Neuronal stem cell (in vitro differentiated cells): ENCODE results near the gene CLEC11A.

Experiments
- DNase-seq: peaks from one replicate; pipeline ENCODE4 v3.0.0-alpha.2; 2013; ENCODE audit warnings: low spot score
- H2AFZ ChIP-seq: one replicate; pipeline ENCODE4 v1.6.1; 2013; ENCODE audit warnings: mild to moderate bottlenecking, low read length, inconsistent platforms
- H2AK5ac ChIP-seq: 2 replicates; pipeline ENCODE4 v1.6.1; 2013; ENCODE audit warnings: low read depth, mild to moderate bottlenecking, inconsistent platforms, low read length, moderate library complexity, mixed read lengths
- H2BK120ac ChIP-seq: 2 replicates; pipeline ENCODE4 v1.6.1; 2013; ENCODE audit warnings: low read depth, mild to moderate bottlenecking, inconsistent platforms, low read length, moderate library complexity, mixed read lengths
- H2BK12ac ChIP-seq: one replicate; pipeline ENCODE4 v1.6.1; 2013; ENCODE audit warnings: low read length, inconsistent platforms
- H2BK15ac ChIP-seq: 2 replicates; pipeline ENCODE4 v1.6.1; 2013; ENCODE audit warnings: mild to moderate bottlenecking, low read length, inconsistent platforms, mixed read lengths
- H2BK5ac ChIP-seq: one replicate; pipeline ENCODE4 v1.6.1; 2013; ENCODE audit warnings: inconsistent platforms, mild to moderate bottlenecking, low read length, moderate library complexity
- H3K14ac ChIP-seq: one replicate; pipeline ENCODE4 v1.6.1; 2013; ENCODE audit warnings: low read length, inconsistent platforms
- H3K18ac ChIP-seq: 2 replicates; pipeline ENCODE4 v1.6.1; 2013; ENCODE audit warnings: low read length, inconsistent platforms
- H3K23ac ChIP-seq: 2 replicates; pipeline ENCODE4 v1.6.1; 2013; ENCODE audit warnings: low read depth, mild to moderate bottlenecking, mixed read lengths, low read length, inconsistent platforms; ENCODE audit not compliant: poor library complexity
- H3K27ac ChIP-seq: replicated peaks from 3 replicates; pipeline ENCODE4 v1.5.1; 2013; ENCODE audit warnings: low read length, inconsistent platforms
- H3K27me3 ChIP-seq, 3 experiments: 2 replicates each; pipeline ENCODE4 v1.6.1; 2013; ENCODE audit warnings: low read length in 3 of 3, mild to moderate bottlenecking in 2 of 3, inconsistent platforms in 1 of 3, low read depth in 1 of 3, mixed read lengths in 1 of 3, moderate library complexity in 1 of 3; ENCODE audit not compliant: control insufficient read depth in 3 of 3, insufficient read depth in 3 of 3
- H3K36me3 ChIP-seq, 2 donors: replicated peaks in 1 of 2; 2 replicates each; pipeline ENCODE4 v1.6.1; 2013; ENCODE audit warnings: low read length in 2 of 2; ENCODE audit not compliant: control insufficient read depth in 2 of 2, insufficient read depth in 2 of 2
- H3K4ac ChIP-seq: 2 replicates; pipeline ENCODE4 v1.6.1; 2013; ENCODE audit warnings: inconsistent platforms, mild to moderate bottlenecking, low read length, moderate library complexity
- H3K4me1 ChIP-seq, 2 donors: 1 replicate in 1 of 2; 2 replicates in 1 of 2; pipeline ENCODE4 v1.6.1; 2013; ENCODE audit warnings: low read length in 2 of 2, low read depth in 1 of 2; ENCODE audit not compliant: control insufficient read depth in 2 of 2, insufficient read depth in 1 of 2
- H3K4me2 ChIP-seq: one replicate; pipeline ENCODE4 v1.6.1; 2013; ENCODE audit warnings: mild to moderate bottlenecking, low read length, inconsistent platforms; ENCODE audit not compliant: insufficient read depth, poor library complexity, severe bottlenecking
- H3K4me3 ChIP-seq, 2 donors: 2 replicates each; pipeline ENCODE4 v1.5.1; 2013; ENCODE audit warnings: low read length in 2 of 2, mild to moderate bottlenecking in 2 of 2, inconsistent platforms in 1 of 2, moderate library complexity in 1 of 2
- H3K79me1 ChIP-seq: one replicate; pipeline ENCODE4 v1.6.1; 2013; ENCODE audit warnings: low read depth, mild to moderate bottlenecking, inconsistent platforms, low read length, moderate library complexity
- H3K9ac ChIP-seq: one replicate; pipeline ENCODE4 v1.6.1; 2013; ENCODE audit warnings: mild to moderate bottlenecking, low read depth, low read length, inconsistent platforms; ENCODE audit not compliant: poor library complexity
- H3K9me3 ChIP-seq, 2 donors: replicated peaks in 1 of 2; 2 replicates each; pipeline versions ENCODE3 to v1.6.1; 2013; ENCODE audit warnings: low read length in 2 of 2, mild to moderate bottlenecking in 2 of 2, inconsistent platforms in 1 of 2, low read depth in 1 of 2, mixed read lengths in 1 of 2, moderate library complexity in 1 of 2; ENCODE audit not compliant: control insufficient read depth in 2 of 2, insufficient read depth in 1 of 2
- H4K8ac ChIP-seq: one replicate; pipeline ENCODE4 v1.6.1; 2013; ENCODE audit warnings: low read depth, mild to moderate bottlenecking, inconsistent platforms, low read length, moderate library complexity
- H4K91ac ChIP-seq: one replicate; pipeline ENCODE4 v1.6.1; 2013; ENCODE audit warnings: low read length, low read depth, mild to moderate bottlenecking, inconsistent platforms; ENCODE audit not compliant: poor library complexity
- WGBS, 2 donors: extraction: QIAGEN DNeasy Blood & Tissue Kit; methylation state at CpG; one replicate each; pipeline ENCODE4 v1.1.7; 2013; ENCODE audit warnings: missing lambda C conversion rate in 2 of 2, mixed read lengths in 1 of 2; ENCODE audit not compliant: insufficient read length in 2 of 2, insufficient replicate concordance in 1 of 2; ENCODE audit errors: extremely low coverage in 2 of 2; 5-methylcytosine and 5-hydroxymethylcytosine counted together

CLEC11A gene

GRCh38 chr19:50706387-50706786, 16.8 kb upstream of the CLEC11A start:
- H3K79me1 ChIP-seq = no peaks in the 10 kb centered on the region
- H4K8ac ChIP-seq = peak overlapping the region; percentile 68
- H3K18ac ChIP-seq = no peak overlapping the region
- WGBS, 2 donors = no CpG with 5 or more reads among the region's 5 CpGs
- H2BK15ac ChIP-seq = no peak overlapping the region
- H2BK120ac ChIP-seq = no peak overlapping the region
- no peak overlapping the region for H3K14ac ChIP-seq
- H3K9me3 ChIP-seq = peaks cover 0 to 2% of the 10 kb centered on the region in 2 donors
- H3K4me1 ChIP-seq = no peaks in the 10 kb centered on the region
- H3K23ac ChIP-seq = no peak overlapping the region
- no peak overlapping the region for H3K4me3 ChIP-seq
- peaks cover 12 to 15% of the 10 kb centered on the region in 2 donors for H3K36me3 ChIP-seq
- no peak overlapping the region for H4K91ac ChIP-seq
- H2BK5ac ChIP-seq = no peak overlapping the region
- no peak for DNase-seq
- H3K9ac ChIP-seq = no peak overlapping the region
- H3K27ac ChIP-seq = no peak overlapping the region
- H2AK5ac ChIP-seq = no peak overlapping the region
- H3K27me3 ChIP-seq = no peaks in the 10 kb centered on the region
- H3K4me2 ChIP-seq = no peak overlapping the region
- no peak overlapping the region for H2BK12ac ChIP-seq
- no peak overlapping the region for H3K4ac ChIP-seq
- H2AFZ ChIP-seq = no peak overlapping the region

DNA sequence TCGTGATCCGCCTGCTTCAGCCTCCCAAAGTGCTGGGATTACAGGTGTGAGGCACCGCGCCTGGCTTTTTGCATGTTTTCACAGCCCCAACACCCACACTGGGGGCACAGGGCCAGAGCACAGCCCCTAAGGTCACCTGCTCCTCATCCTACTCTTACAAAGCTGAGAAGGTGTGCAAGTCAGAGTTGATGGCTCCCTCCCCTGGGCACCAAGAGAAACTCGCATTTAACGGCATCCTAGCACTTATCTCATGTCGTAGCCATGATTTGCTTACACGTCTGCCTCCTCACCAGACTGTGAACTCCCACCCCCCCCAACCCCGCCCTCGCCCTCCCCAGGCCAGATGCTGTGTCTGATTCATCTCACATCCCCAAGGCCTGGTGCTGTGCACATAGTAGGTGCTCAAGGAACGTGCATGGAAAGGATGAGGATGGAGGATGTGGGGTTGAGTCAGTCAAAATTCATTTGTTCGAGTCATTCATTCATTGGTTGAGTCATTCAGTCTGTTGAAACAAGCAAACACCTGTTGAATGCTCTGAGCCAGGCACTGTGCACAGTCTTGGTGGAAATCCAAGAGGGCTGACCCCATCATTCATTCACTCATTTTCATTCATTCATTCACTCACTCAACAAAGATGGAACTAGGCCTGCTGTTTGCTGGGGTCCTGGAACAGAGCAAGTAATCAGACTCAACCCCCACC, 14.8 kb upstream of the CLEC11A start:
- Histone ChIP-seq H3K4ac (no peak overlapping the region), H3K4me2 (no peak overlapping the region), H3K9me3 (no peaks in the 10 kb centered on the region), H3K23ac (no peak overlapping the region), H2BK120ac (no peak overlapping the region), H3K14ac (no peak overlapping the region), H2BK15ac (no peak overlapping the region), H2BK5ac (no peak overlapping the region), H4K8ac (no peak overlapping the region), H3K18ac (no peak overlapping the region), H3K9ac (no peak overlapping the region), H3K4me3 (no peak overlapping the region), H3K36me3 (peaks cover 22 to 29% of the 10 kb centered on the region in 2 donors), H3K79me1 (no peaks in the 10 kb centered on the region), H2AFZ (no peak overlapping the region), H3K4me1 (no peaks in the 10 kb centered on the region), H4K91ac (no peak overlapping the region), H2BK12ac (no peak overlapping the region), H3K27me3 (no peaks in the 10 kb centered on the region), H3K27ac (no peak overlapping the region), H2AK5ac (no peak overlapping the region)
- DNase-seq = no peak
- WGBS, 2 donors = no CpG with 5 or more reads among the region's 12 CpGs

GRCh38 chr19:50710094-50710493, 13.1 kb upstream of the CLEC11A start:
- no peak overlapping the region for H2BK5ac ChIP-seq
- H3K79me1 ChIP-seq = no peaks in the 10 kb centered on the region
- peaks cover 24 to 33% of the 10 kb centered on the region in 2 donors for H3K36me3 ChIP-seq
- H2BK15ac ChIP-seq = no peak overlapping the region
- no peak overlapping the region for H3K27ac ChIP-seq
- no peaks in the 10 kb centered on the region for H3K4me1 ChIP-seq
- no peak overlapping the region for H2BK12ac ChIP-seq
- H2AFZ ChIP-seq = no peak overlapping the region
- no CpG with 5 or more reads among the region's 10 CpGs for WGBS, 2 donors
- H3K9ac ChIP-seq = no peak overlapping the region
- H4K91ac ChIP-seq = no peak overlapping the region
- H3K27me3 ChIP-seq = no peaks in the 10 kb centered on the region
- no peak overlapping the region for H4K8ac ChIP-seq
- H3K18ac ChIP-seq = no peak overlapping the region
- no peaks in the 10 kb centered on the region for H3K9me3 ChIP-seq
- no peak overlapping the region for H3K4me2 ChIP-seq
- no peak for DNase-seq
- no peak overlapping the region for H3K23ac ChIP-seq
- H3K4me3 ChIP-seq = no peak overlapping the region
- H3K14ac ChIP-seq = no peak overlapping the region
- H2AK5ac ChIP-seq = no peak overlapping the region
- no peak overlapping the region for H3K4ac ChIP-seq
- H2BK120ac ChIP-seq = no peak overlapping the region

DNA sequence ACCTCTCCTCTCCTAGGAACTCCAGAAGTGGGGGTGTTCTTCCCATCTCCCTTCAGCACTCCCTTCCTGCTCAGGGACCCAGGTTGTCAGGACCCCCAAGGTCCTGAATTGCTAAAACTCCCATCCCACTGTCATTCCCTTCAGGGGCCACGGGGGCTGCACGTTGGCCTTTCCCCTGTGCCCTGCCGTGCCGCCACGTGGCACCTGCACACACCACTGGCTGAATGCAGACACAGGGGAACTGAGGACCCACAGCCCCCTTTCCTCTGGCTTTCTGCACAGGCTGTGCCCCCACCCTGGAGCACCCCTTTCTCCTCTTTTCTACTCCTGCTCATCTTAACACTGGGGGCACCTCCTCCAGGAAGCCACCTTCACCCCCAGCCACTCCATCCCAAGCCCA, 12.6 kb upstream of the CLEC11A start:
- H4K91ac ChIP-seq = no peak overlapping the region
- H3K4me1 ChIP-seq = no peaks in the 10 kb centered on the region
- H2BK15ac ChIP-seq = no peak overlapping the region
- no peak overlapping the region for H3K23ac ChIP-seq
- no peak overlapping the region for H2AFZ ChIP-seq
- WGBS, 2 donors = no CpG with 5 or more reads among the region's 5 CpGs
- H3K4me2 ChIP-seq = no peak overlapping the region
- DNase-seq = no peak
- no peak overlapping the region for H2BK5ac ChIP-seq
- no peak overlapping the region for H3K4me3 ChIP-seq
- peaks cover 24 to 33% of the 10 kb centered on the region in 2 donors for H3K36me3 ChIP-seq
- H3K9me3 ChIP-seq = no peaks in the 10 kb centered on the region
- H4K8ac ChIP-seq = no peak overlapping the region
- no peak overlapping the region for H2AK5ac ChIP-seq
- no peak overlapping the region for H3K4ac ChIP-seq
- H2BK12ac ChIP-seq = no peak overlapping the region
- no peak overlapping the region for H3K18ac ChIP-seq
- no peak overlapping the region for H3K14ac ChIP-seq
- H3K9ac ChIP-seq = no peak overlapping the region
- no peak overlapping the region for H3K27ac ChIP-seq
- H2BK120ac ChIP-seq = no peak overlapping the region
- H3K27me3 ChIP-seq = no peaks in the 10 kb centered on the region
- no peaks in the 10 kb centered on the region for H3K79me1 ChIP-seq
